ENCODE results near the gene CTU2.
A peak's percentile ranks its signal among the peaks of the same experiment; 100 is the strongest.

The CTU2 gene

DNA sequence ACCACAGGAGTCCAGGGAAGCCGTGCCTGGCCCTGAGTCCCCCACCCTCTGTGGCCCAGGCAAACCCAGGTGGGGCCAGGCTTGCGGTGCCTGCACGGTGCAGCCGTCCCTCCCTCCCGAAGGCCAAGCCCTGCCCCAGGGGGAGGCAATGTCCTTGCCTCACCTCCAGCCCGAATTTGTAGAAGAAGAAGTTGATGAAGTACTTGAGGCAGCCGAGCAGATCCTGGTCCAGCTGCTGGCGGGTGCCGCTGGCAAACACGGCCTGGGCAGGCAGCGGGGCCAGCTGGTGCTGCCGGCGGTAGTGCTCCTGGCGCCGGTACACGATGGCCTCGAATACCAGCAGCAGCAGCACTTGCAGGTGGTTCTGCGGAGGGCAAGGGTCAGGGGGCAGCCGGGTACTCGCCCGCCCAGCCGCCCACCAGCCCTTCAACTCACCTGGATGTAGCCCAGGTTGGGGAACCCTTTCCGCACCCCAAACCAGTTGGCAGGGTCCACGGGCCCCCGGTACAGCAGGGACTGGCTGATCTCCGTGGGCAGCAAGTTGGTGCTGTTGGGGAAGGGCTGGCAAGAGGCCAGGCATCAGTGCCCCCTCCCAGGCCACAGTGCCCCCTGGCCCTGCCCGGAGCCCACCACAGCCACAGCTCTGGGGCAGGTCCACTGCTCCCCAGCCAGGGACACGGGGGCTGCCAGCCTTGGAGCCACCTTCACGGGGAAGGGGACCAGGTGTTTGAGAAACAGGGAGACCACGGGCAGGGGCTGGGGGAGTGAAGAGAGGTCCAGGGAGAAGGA lies 26.1 kb downstream of the CTU2 start:
- no peak for DNase-seq

GRCh38 chr16:88732961-88733294 lies 26.6 kb downstream of the CTU2 start:
- DNase-seq: no peak

DNA sequence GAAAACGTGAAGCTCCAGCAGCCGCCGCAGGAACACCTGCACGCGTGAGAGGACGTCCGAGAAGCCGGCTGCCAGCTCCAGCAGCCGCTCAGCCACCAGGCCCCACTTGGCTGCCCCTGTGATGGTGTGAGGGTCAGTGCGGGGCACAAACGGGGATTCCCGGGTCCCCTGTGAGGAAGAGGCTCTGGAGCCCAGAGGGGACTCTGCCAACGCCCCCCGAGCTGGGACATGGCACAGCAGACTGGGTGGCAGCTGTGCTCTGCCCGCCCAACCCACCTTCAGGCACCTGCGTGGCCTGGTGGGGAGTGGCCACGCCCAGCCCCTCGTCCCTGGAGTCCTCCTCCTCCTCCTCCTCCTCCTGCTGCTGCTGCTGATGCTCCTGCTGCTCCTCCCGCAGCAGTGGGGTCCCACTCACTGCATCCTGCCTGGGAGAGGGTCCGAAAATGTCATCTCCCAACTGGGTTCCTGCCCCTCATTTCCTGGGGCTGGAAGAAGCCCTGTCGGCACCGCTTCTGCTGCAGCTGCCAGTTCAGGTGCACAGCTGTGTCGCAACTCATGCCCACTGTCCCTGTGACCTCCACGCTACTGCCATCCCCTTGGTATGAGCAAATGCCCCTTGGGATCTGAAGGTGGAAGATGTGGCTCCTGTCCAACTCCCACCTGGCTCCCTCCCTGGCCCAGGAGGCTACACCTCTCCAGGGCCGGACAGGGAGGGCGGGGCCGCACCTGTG lies 27.5 kb downstream of the CTU2 start:
- DNase-seq: no peak

GRCh38 chr16:88734361-88734728 lies 28.0 kb downstream of the CTU2 start:
- no peak for DNase-seq

GRCh38 chr16:88735121-88735520 lies 28.8 kb downstream of the CTU2 start:
- no peak for DNase-seq

DNA sequence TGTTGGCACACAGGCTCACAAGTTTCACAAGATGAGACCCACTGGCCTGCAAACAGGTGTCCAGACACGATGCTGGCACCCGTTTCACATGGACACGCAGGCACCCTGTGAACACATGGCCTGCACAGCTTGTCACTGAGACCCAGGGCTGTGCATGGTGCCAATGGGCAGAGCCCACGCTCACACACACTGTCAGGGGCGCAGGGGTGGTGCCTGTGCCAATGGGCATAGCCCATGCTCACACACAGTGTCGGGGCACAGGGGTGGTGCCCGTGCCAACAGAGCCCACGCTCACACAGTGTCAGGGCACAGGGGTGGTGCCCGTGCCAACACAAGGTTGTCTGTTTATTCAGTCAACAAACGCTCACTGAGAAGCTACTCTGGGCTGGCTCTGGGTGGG lies 29.3 kb downstream of the CTU2 start:
- DNase-seq: no peak

DNA sequence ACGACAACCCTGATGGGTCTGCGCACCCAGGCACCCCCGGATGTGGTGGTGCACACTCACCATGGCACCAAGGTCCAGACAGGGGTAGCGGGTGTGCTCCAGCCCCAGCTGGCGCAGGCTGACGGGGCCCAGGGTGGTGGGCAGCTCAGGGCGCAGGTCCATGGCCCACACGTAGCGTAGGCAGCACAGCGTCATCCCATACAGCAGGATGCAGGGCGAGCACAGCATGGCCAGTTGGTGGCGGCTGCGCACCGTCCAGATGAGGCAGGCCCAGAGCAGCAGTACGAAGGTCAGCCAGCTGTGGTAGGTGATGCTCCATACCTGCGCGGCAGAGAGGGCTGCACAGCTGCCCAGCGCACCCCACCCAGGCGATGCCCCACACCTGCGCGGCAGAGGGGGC lies 29.8 kb downstream of the CTU2 start:
- no peak for DNase-seq

- no peak for DNase-seq
Observed at GRCh38 chr16:88736496-88736895, 30.2 kb downstream of the CTU2 start.

DNA sequence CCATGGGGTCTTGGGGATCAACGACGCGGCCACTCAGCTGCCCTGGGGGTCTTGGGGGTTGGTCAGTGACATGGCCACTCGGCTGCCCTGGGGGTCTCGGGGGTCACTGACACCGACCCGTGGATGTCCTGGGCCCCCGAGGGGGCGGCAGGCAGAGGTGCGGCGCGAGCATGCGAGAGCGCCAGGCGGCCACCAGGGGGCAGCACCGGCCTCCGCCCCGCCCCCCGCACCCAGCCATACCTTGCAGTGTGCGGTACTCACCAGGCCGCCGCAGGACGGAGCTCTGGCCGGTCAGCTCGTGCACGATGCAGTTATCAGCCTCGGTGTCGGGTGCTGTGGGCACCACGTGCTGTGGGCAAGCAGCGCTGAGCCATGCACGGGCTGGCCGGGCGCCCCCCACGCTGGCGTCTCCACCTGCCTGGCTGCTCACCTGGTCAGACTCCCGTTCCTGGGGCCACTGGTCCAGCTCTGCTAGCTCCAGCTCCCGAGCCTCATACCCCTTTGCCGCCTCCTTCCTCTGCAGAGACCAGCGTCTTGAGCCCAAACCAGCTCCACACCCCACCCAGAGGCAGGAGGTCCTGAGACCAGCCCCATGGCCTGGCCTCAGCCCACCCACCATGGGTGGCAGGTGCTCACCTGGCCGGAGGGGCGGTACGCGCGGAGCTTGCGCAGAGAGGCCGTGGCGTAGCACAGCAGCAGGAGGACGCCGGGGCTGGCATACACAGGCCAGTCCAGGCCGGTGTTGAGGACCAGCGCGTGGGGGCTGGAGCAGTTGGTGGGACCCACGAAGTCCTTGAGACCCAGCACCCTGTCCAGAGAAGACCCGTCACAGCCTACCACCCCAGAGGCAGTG lies 31.2 kb downstream of the CTU2 start:
- peak; percentile 75 to 86 for DNase-seq

DNA sequence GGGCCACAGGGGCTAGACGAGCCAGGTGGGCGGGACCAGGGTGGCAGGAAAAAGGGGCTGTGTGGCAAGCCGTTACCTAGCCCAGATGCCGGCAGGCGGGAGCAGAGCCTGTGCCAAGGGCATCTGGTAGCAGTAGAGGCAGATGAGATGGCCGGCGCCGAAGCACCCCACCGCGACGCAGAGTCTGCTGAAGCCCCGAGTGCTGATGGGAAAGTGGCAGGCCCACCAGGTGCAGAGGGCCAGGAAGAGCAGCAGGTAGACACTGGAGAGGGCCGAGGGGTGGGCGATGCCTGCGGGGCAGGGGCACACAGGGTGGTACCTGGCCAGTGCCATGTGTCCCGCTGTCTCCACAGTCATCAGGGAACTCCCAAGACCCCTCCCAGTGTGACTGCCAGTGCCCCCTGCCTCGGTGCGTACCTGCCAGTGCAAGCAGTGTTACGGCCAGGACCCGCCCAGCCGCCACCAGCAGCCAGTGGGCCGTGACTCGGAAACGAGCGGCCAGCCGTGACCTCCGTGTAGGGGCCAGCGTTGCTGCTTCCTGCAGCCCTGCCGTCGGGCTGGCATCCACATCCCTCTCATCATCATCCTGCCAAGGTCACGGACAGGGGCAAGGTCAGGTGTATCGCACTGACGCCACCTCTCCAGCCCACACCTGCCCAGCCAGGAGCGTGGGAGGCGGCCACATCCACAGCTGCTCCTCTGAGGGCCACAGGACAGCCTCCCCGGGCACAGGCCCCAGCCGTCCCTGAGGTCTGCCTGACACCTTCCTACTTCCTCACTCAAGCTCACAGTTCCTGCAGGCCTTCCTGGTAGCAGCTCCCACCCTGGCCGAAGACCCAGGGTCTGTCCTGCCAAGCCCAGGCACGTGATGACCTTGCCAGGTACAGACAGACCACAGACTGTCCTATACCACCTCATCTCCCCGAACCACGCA lies 32.1 kb downstream of the CTU2 start:
- no peak for DNase-seq

GRCh38 chr16:88739139-88739976 lies 33.1 kb downstream of the CTU2 start:
- DNase-seq: no peak

- no peak for DNase-seq
Observed at GRCh38 chr16:88739977-88740726, 33.8 kb downstream of the CTU2 start.

DNA sequence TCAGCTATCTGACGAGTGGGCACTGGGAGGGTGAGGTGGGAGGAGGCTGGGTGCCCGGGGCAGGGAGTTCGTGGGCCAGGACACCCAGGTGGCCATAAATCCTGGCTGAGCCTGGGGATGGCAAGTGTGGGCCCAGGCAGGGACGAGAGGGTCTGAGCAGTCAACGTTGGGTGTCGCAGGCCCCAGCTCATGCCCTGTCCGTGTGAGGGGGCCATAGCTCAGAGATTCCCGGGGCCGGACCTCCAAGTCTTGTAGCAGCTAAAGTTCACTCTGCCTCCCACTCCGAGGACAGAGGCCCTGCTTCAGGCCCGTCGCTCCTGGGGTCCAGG lies 34.4 kb downstream of the CTU2 start:
- DNase-seq: no peak

DNA sequence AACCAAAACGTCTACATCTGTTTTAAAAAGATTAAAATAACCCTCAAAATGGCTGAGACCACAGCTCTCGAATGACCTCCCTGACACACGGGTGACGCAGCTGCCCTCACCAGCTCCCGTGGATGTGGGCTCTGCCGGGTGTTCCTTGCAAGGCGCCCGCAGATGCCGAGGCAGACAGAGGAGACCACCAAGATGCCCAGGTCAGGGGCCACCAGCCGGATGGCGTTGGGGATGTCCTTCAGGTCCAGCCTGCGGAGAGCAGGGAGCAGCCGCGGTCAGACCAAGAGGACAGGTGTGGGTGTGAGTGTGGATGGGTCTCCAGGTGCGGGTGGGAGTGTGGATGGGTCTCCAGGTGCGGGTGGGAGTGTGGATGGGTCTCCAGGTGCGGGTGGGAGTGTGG lies 35.1 kb downstream of the CTU2 start:
- no peak for DNase-seq

- no peak for DNase-seq
Observed at GRCh38 chr16:88742896-88743605, 36.7 kb downstream of the CTU2 start.

- DNase-seq: peak; percentile 67 to 71
Observed at GRCh38 chr16:88743693-88744576, 37.6 kb downstream of the CTU2 start.

GRCh38 chr16:88744577-88745521 lies 38.5 kb downstream of the CTU2 start:
- DNase-seq: no peak

DNA sequence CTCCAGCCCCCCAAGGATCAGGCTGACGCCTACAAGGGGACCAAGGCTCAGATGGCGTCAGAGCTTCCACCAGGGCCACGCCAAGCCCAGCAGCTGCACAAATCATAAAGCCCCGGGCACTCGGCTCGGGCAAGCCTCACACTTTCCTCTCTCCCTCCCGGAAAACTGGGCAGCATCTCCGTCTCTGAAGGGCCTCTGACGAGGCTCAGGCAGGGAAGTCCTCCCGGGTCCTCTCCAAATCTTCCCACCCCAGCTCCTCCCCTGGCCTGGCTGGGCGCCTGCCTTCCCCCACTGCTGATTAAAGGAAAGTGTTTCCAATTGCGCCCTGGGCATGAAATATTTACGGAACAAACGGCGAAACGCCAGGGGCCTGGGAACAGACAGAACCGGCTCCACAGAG lies 40.2 kb downstream of the CTU2 start:
- no peak for DNase-seq
